ENCODE results near the gene ADAM11. TPM values are rescaled to one million over a fixed set of nuclear protein-coding genes. Genes with fewer than 3 reads are reported as not detected.

The ADAM11 gene
- total and polyA plus RNA-seq, 7 experiments from 2014 or later = 0.08 to 1.5 (median 0.63) TPM; not detected in 1

- ATAC-seq = no peak
- Histone ChIP-seq H3K4me3 (ENCODE audit: low read length) (no peak overlapping the region), H3K36me3 (ENCODE audit: control insufficient read depth in 2 of 3, insufficient read depth in 3 of 3, low read length in 3 of 3) (no peaks in the 10 kb centered on the region), H3K9me3 (ENCODE audit: control insufficient read depth in 2 of 3, low read length in 3 of 3) (no peaks in the 10 kb centered on the region), H3K27me3 (ENCODE audit: control insufficient read depth in 2 of 2, insufficient read depth in 2 of 2, low read length in 2 of 2) (no peaks in the 10 kb centered on the region), H3K27ac (ENCODE audit: low read depth, low read length) (no peak overlapping the region), H3K4me1 (ENCODE audit: control insufficient read depth in 2 of 2, insufficient read depth in 2 of 2, low read length in 2 of 2) (no peaks in the 10 kb centered on the region)
- no peak for DNase-seq
- Mint-ChIP-seq H3K4me3 (no peak overlapping the region), H3K27me3 (peaks cover 0 to 4% (median 0%) of the 10 kb centered on the region in 5 donors), H3K4me1 (peaks cover 0 to 4% (median 0%) of the 10 kb centered on the region in 7 donors), H3K36me3 (no peaks in the 10 kb centered on the region), H3K27ac (no peak overlapping the region), H3K9me3 (no peaks in the 10 kb centered on the region)
- ChIA-PET CTCF (no interaction called here), POLR2A (no interaction called here)
- intact Hi-C loops (cut with micrococcal nuclease) = no loop called here
These were observed 33.5 kb downstream of the ADAM11 start for GRCh38 chr17:44792276-44792675.

GRCh38 chr17:44793885-44794842 is 35.4 kb downstream of the ADAM11 start:
- Histone ChIP-seq H3K27ac (ENCODE audit: low read depth, low read length) (no peak overlapping the region), H3K9me3 (ENCODE audit: control insufficient read depth in 2 of 3, low read length in 3 of 3) (no peaks in the 10 kb centered on the region), H3K27me3 (ENCODE audit: control insufficient read depth in 2 of 2, insufficient read depth in 2 of 2, low read length in 2 of 2) (no peaks in the 10 kb centered on the region), H3K36me3 (ENCODE audit: control insufficient read depth in 2 of 3, insufficient read depth in 3 of 3, low read length in 3 of 3) (no peaks in the 10 kb centered on the region), H3K4me1 (ENCODE audit: control insufficient read depth in 2 of 2, insufficient read depth in 2 of 2, low read length in 2 of 2) (no peaks in the 10 kb centered on the region), H3K4me3 (ENCODE audit: low read length) (no peak overlapping the region)
- ATAC-seq (no peak), DNase-seq (no peak)
- POLR2A ChIA-PET = no interaction called here
- no peaks in the 10 kb centered on the region for H3K9me3 Mint-ChIP-seq
- intact Hi-C loops (cut with micrococcal nuclease) = no loop called here
- CTCF ChIA-PET = no interaction called here
- H3K4me1 Mint-ChIP-seq = peaks cover 0 to 13% (median 0%) of the 10 kb centered on the region in 7 donors
- H3K27ac Mint-ChIP-seq = no peak overlapping the region
- no peak overlapping the region for H3K4me3 Mint-ChIP-seq
- H3K27me3 Mint-ChIP-seq = peaks cover 0 to 3% (median 0%) of the 10 kb centered on the region in 5 donors
- no peaks in the 10 kb centered on the region for H3K36me3 Mint-ChIP-seq

- H3K4me1 ChIP-seq (ENCODE audit: control insufficient read depth in 2 of 2, insufficient read depth in 2 of 2, low read length in 2 of 2) = no peaks in the 10 kb centered on the region
- no peak overlapping the region for H3K4me3 Mint-ChIP-seq
- peaks cover 0 to 3% (median 0%) of the 10 kb centered on the region in 5 donors for H3K27me3 Mint-ChIP-seq
- no peaks in the 10 kb centered on the region for H3K9me3 Mint-ChIP-seq
- H3K9me3 ChIP-seq (ENCODE audit: control insufficient read depth in 2 of 3, low read length in 3 of 3) = no peaks in the 10 kb centered on the region
- intact Hi-C loops (cut with micrococcal nuclease) = no loop called here
- H3K4me1 Mint-ChIP-seq = peaks cover 0 to 13% (median 0%) of the 10 kb centered on the region in 7 donors
- ATAC-seq (peak; percentile 86), DNase-seq (no peak)
- CTCF ChIA-PET = no interaction called here
- no peak overlapping the region for H3K27ac ChIP-seq (ENCODE audit: low read depth, low read length)
- no peak overlapping the region for H3K4me3 ChIP-seq (ENCODE audit: low read length)
- POLR2A ChIA-PET = no interaction called here
- H3K27me3 ChIP-seq (ENCODE audit: control insufficient read depth in 2 of 2, insufficient read depth in 2 of 2, low read length in 2 of 2) = no peaks in the 10 kb centered on the region
- no peak overlapping the region for H3K27ac Mint-ChIP-seq
- no peaks in the 10 kb centered on the region for H3K36me3 Mint-ChIP-seq
- H3K36me3 ChIP-seq (ENCODE audit: control insufficient read depth in 2 of 3, insufficient read depth in 3 of 3, low read length in 3 of 3) = no peaks in the 10 kb centered on the region
These were observed 36.1 kb downstream of the ADAM11 start for GRCh38 chr17:44794851-44795413.

- POLR2A ChIA-PET = no interaction called here
- H3K27ac ChIP-seq (ENCODE audit: low read depth, low read length) = no peak overlapping the region
- Mint-ChIP-seq H3K27me3 (peaks cover 0 to 3% (median 0%) of the 10 kb centered on the region in 5 donors), H3K36me3 (no peaks in the 10 kb centered on the region), H3K4me3 (no peak overlapping the region), H3K27ac (no peak overlapping the region), H3K9me3 (no peaks in the 10 kb centered on the region), H3K4me1 (peaks cover 0 to 13% (median 0%) of the 10 kb centered on the region in 7 donors)
- H3K9me3 ChIP-seq (ENCODE audit: control insufficient read depth in 2 of 3, low read length in 3 of 3) = no peaks in the 10 kb centered on the region
- CTCF ChIA-PET = no interaction called here
- no peaks in the 10 kb centered on the region for H3K4me1 ChIP-seq (ENCODE audit: control insufficient read depth in 2 of 2, insufficient read depth in 2 of 2, low read length in 2 of 2)
- ATAC-seq = no peak
- no peaks in the 10 kb centered on the region for H3K36me3 ChIP-seq (ENCODE audit: control insufficient read depth in 2 of 3, insufficient read depth in 3 of 3, low read length in 3 of 3)
- H3K27me3 ChIP-seq (ENCODE audit: control insufficient read depth in 2 of 2, insufficient read depth in 2 of 2, low read length in 2 of 2) = no peaks in the 10 kb centered on the region
- DNase-seq = no peak
- intact Hi-C loops (cut with micrococcal nuclease) = no loop called here
- H3K4me3 ChIP-seq (ENCODE audit: low read length) = no peak overlapping the region
These were observed 36.6 kb downstream of the ADAM11 start for GRCh38 chr17:44795421-44795820.

- intact Hi-C loops (cut with micrococcal nuclease) = no loop called here
- POLR2A ChIA-PET = no interaction called here
- no peak overlapping the region for H3K27ac Mint-ChIP-seq
These were observed 37.1 kb downstream of the ADAM11 start for GRCh38 chr17:44795928-44796327.

GRCh38 chr17:44796731-44797130 is 37.9 kb downstream of the ADAM11 start:
- no peak overlapping the region for H3K4me3 Mint-ChIP-seq
- no peak overlapping the region for H3K27ac ChIP-seq (ENCODE audit: low read depth, low read length)
- peaks cover 0 to 13% (median 0%) of the 10 kb centered on the region in 7 donors for H3K4me1 Mint-ChIP-seq
- H3K27me3 ChIP-seq (ENCODE audit: control insufficient read depth in 2 of 2, insufficient read depth in 2 of 2, low read length in 2 of 2) = no peaks in the 10 kb centered on the region
- no peaks in the 10 kb centered on the region for H3K4me1 ChIP-seq (ENCODE audit: control insufficient read depth in 2 of 2, insufficient read depth in 2 of 2, low read length in 2 of 2)
- POLR2A ChIA-PET = no interaction called here
- no peak for ATAC-seq
- H3K4me3 ChIP-seq (ENCODE audit: low read length) = no peak overlapping the region
- no peak overlapping the region for H3K27ac Mint-ChIP-seq
- no peak for DNase-seq
- CTCF ChIA-PET = interaction anchor here (0.9 kb wide), 1 partner anchor 70 kb away, joined by 3 read pairs; no protein-coding TSS in a partner anchor
- no peaks in the 10 kb centered on the region for H3K36me3 Mint-ChIP-seq
- intact Hi-C loops (cut with micrococcal nuclease) = no loop called here
- no peaks in the 10 kb centered on the region for H3K9me3 Mint-ChIP-seq
- no peaks in the 10 kb centered on the region for H3K9me3 ChIP-seq (ENCODE audit: control insufficient read depth in 2 of 3, low read length in 3 of 3)
- no peaks in the 10 kb centered on the region for H3K36me3 ChIP-seq (ENCODE audit: control insufficient read depth in 2 of 3, insufficient read depth in 3 of 3, low read length in 3 of 3)
- peaks cover 0 to 3% (median 0%) of the 10 kb centered on the region in 5 donors for H3K27me3 Mint-ChIP-seq

More at GRCh38 chr17:44795928-44796327, 37.1 kb downstream of the ADAM11 start:
- Histone ChIP-seq H3K27ac (ENCODE audit: low read depth, low read length) (no peak overlapping the region), H3K4me1 (ENCODE audit: control insufficient read depth in 2 of 2, insufficient read depth in 2 of 2, low read length in 2 of 2) (no peaks in the 10 kb centered on the region), H3K27me3 (ENCODE audit: control insufficient read depth in 2 of 2, insufficient read depth in 2 of 2, low read length in 2 of 2) (no peaks in the 10 kb centered on the region), H3K9me3 (ENCODE audit: control insufficient read depth in 2 of 3, low read length in 3 of 3) (no peaks in the 10 kb centered on the region), H3K36me3 (ENCODE audit: control insufficient read depth in 2 of 3, insufficient read depth in 3 of 3, low read length in 3 of 3) (no peaks in the 10 kb centered on the region), H3K4me3 (ENCODE audit: low read length) (no peak overlapping the region)
- H3K27me3 Mint-ChIP-seq = peaks cover 0 to 3% (median 0%) of the 10 kb centered on the region in 5 donors
- no peaks in the 10 kb centered on the region for H3K36me3 Mint-ChIP-seq
- DNase-seq (no peak), ATAC-seq (no peak)
- CTCF ChIA-PET = no interaction called here
- H3K4me3 Mint-ChIP-seq = no peak overlapping the region
- H3K4me1 Mint-ChIP-seq = peaks cover 0 to 13% (median 0%) of the 10 kb centered on the region in 7 donors
- no peaks in the 10 kb centered on the region for H3K9me3 Mint-ChIP-seq

Measured in naive thymus-derived CD4-positive, alpha-beta T cell (primary cell).